CD4-positive, alpha-beta T cell treated with Interleukin-15 for 1 hour (primary cell): Measurements from ENCODE around the gene ELL2.
A peak's percentile ranks its signal among the peaks of the same experiment; 100 is the strongest.

Experiments used
- DNase-seq: peaks from one replicate; pipeline ENCODE4 v3.0.0-alpha.2; 2020

The ELL2 gene

GRCh38 chr5:95983080-95983479 is 21.4 kb upstream of the ELL2 start:
- DNase-seq, result no peak

- DNase-seq, result no peak
Measured at GRCh38 chr5:95976606-95977005, 15.0 kb upstream of the ELL2 start.

GRCh38 chr5:95975703-95976102 is 14.1 kb upstream of the ELL2 start:
- no peak for DNase-seq

GRCh38 chr5:95973793-95974325 is 12.2 kb upstream of the ELL2 start:
- peak; percentile 61 for DNase-seq

- DNase-seq, result no peak
Measured at GRCh38 chr5:95972196-95972595, 10.5 kb upstream of the ELL2 start.

- DNase-seq, result no peak
Measured at GRCh38 chr5:95970359-95970704, 8.7 kb upstream of the ELL2 start.

GRCh38 chr5:95969651-95970358 is 8.2 kb upstream of the ELL2 start:
- no peak for DNase-seq

GRCh38 chr5:95969055-95969454 is 7.4 kb upstream of the ELL2 start:
- no peak for DNase-seq

- no peak for DNase-seq
Measured at GRCh38 chr5:95967236-95967635, 5.6 kb upstream of the ELL2 start.

GRCh38 chr5:95966005-95966404 is 4.4 kb upstream of the ELL2 start:
- DNase-seq, result no peak

GRCh38 chr5:95963650-95964410 is 2.2 kb upstream of the ELL2 start:
- DNase-seq, result no peak

- DNase-seq, result no peak
Measured at GRCh38 chr5:95962785-95963184, 1.1 kb upstream of the ELL2 start.

- DNase-seq, result no peak
Measured at GRCh38 chr5:95962475-95962773, 773 bp upstream of the ELL2 start.

GRCh38 chr5:95960667-95961616 is 709 bp downstream of the ELL2 start:
- DNase-seq, result peak; percentile 83

GRCh38 chr5:95959888-95960666 is 1.6 kb downstream of the ELL2 start:
- DNase-seq, result no peak

GRCh38 chr5:95959051-95959887 is 2.4 kb downstream of the ELL2 start:
- no peak for DNase-seq

- no peak for DNase-seq
Measured at GRCh38 chr5:95958310-95959014, 3.2 kb downstream of the ELL2 start.

GRCh38 chr5:95957561-95958203 is 4.0 kb downstream of the ELL2 start:
- DNase-seq, result no peak

- DNase-seq, result no peak
Measured at GRCh38 chr5:95956900-95957293, 4.8 kb downstream of the ELL2 start.
